Measurements from ENCODE around the gene NID1.
"Not testable (repeated sequence)": the region's sequence is repeated elsewhere in the genome, so short reads cannot be mapped to it uniquely, and the experiment has no call there.

The NID1 gene

DNA sequence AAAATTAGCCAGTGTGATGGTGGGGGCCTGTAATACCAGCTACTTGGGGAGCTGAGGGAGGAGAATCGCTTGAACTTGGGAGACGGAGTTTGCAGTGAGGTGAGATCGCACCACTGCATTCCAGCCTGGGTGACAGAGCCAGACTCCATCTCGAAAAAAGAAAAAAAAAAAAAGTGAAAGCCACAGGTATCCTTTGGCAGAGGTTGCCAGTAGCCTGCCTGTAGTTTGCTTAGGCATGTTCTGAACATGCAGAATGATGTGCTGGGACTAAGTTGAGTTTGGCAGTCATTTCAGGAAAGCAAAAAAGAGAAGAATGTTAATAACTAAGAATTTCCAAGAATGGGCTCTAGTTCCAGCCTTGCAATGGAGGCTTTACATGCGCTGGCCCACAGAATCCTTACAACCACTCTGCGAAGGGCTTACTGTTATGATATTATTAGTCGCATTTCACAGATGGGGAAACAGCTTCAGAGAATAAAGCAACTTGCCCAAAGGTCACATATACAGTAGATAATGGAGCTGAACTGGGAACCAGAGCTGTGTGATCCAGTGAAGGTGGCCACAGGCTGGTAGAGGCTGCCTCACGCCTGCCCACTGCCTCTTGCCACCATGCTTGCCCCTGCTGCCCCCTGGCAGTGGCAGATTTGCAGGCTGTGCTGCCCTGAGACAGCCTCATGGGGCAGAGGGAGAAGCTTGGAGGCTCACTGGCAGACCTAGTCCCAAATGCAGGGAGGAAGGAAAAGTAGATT, 131.7 kb downstream of the NID1 start:
- H3K27ac ChIP-seq: no peak overlapping the region
- no peak for TF ChIP-seq ZFX (IDR thresholded peaks at IDR 0.05)
- TF ChIP-seq, protein P1, sequence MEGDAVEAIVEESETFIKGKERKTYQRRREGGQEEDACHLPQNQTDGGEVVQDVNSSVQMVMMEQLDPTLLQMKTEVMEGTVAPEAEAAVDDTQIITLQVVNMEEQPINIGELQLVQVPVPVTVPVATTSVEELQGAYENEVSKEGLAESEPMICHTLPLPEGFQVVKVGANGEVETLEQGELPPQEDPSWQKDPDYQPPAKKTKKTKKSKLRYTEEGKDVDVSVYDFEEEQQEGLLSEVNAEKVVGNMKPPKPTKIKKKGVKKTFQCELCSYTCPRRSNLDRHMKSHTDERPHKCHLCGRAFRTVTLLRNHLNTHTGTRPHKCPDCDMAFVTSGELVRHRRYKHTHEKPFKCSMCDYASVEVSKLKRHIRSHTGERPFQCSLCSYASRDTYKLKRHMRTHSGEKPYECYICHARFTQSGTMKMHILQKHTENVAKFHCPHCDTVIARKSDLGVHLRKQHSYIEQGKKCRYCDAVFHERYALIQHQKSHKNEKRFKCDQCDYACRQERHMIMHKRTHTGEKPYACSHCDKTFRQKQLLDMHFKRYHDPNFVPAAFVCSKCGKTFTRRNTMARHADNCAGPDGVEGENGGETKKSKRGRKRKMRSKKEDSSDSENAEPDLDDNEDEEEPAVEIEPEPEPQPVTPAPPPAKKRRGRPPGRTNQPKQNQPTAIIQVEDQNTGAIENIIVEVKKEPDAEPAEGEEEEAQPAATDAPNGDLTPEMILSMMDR (conservative IDR thresholded peaks at IDR 0.05): no peak

DNA sequence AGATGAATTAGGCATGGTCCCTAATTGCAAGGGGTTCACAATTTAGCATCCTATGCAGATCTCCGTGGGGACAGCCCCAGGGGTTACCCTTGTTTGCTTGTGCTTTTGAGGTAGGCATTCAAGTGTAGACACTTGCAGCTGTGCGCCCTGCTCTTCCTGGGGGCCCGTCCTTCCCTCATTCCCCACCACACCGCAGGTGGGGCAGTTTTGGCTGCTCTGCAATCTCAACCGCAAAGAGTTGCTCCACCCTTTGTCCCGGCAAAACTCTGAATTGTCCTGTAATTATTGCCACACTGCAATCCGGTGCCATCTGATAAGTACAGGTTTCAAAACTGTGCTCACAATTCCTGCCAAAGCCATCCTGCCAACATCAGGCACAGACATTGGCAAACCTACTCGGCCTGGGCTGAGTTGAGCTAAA, 132.8 kb downstream of the NID1 start:
- no peak overlapping the region for H3K27ac ChIP-seq
- TF ChIP-seq ZFX (IDR thresholded peaks at IDR 0.05): no peak
- TF ChIP-seq, protein P1 (conservative IDR thresholded peaks at IDR 0.05): no peak

DNA sequence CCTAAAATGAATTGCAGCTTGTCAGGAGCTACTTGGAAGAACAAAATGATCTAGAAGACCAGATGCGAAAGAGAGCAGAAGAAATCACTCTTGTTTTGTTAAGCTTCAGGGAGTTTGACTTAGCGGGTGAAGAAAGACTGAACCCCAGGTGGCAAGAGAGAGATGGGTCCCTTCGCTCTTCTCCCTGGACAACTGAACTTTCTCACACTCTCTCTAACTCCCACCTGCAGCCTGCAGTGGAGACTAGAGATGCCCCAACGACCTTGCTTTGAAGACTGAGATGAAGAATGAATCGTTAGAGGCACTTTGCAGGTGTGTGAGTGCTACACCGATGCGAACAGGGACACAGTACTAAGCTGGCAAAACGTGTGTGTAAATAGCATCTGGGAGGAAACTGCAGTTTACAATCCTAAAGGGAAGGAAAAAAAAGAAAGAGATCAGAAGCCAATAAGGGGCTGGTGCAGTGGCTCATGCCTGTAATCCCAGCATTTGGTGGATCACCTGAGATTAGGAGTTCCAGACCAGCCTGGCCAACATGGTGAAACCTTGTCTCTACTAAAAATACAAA, 133.6 kb downstream of the NID1 start:
- TF ChIP-seq, protein P1 (conservative IDR thresholded peaks at IDR 0.05): no peak
- no peak for TF ChIP-seq ZFX (IDR thresholded peaks at IDR 0.05)
- H3K27ac ChIP-seq: no peak overlapping the region

DNA sequence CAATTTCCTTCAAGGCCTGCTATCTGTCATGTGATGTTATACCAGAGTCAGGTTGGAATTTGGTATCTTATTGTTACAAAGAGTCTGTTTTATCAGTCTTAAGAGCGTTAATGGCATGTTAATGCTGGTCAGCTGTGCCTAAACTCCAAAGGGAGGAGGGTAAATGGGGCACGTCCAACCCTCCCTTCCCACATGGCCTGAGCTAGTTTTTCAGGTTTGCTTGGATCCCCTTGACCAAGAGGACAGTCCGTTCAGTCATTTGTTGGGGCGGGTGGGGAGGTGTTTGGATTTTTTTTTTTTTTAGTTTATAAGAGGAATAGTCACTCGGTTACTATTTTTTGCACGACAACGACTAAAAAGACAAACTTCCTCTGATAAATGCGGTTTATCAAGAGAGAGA, 134.3 kb downstream of the NID1 start:
- TF ChIP-seq, protein P1 (conservative IDR thresholded peaks at IDR 0.05): no peak
- TF ChIP-seq ZFX (IDR thresholded peaks at IDR 0.05): no peak
- H3K27ac ChIP-seq: no peak overlapping the region

DNA sequence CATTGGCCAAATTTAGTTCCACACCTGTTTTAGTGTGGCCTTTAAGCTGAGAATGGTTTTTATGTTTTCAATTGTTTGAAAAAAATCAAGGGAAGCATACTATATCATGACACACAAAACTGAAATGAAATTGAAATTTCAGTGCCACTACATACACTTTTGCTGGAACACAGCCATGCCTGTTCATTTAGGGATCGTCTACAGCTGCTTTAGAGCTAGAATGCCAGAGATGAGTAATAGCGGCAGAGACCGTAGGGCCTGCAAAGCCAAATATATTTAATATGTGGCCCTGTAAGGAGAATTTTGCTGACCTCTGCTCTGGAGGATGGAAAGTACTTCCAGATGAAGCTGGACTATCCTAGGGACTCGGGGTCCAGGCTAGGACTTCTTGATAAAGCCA, 135.7 kb downstream of the NID1 start:
- TF ChIP-seq, protein P1 (conservative IDR thresholded peaks at IDR 0.05): no peak
- TF ChIP-seq ZFX (IDR thresholded peaks at IDR 0.05): no peak
- no peak overlapping the region for H3K27ac ChIP-seq

DNA sequence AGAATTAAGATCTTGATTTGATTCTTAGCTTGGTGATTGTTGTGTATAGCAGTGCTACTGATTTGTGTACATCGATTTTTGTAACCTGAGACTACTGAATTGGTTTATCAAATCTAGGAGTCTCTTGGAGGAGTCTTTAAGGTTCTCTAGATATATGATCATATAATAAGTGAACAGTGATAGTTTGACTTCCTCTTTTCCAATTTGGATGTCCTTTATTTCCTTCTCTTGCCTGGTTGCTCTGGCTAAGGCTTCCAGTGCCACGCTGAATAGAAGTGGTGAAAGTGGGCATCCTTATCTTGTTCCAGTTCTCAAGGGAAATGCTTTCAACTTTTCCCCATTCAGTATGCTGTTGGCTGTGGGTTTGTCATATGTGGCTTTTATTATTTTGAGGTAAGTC, 136.7 kb downstream of the NID1 start:
- no peak overlapping the region for H3K27ac ChIP-seq
- TF ChIP-seq ZFX (IDR thresholded peaks at IDR 0.05): no peak
- TF ChIP-seq, protein P1 (conservative IDR thresholded peaks at IDR 0.05): no peak

DNA sequence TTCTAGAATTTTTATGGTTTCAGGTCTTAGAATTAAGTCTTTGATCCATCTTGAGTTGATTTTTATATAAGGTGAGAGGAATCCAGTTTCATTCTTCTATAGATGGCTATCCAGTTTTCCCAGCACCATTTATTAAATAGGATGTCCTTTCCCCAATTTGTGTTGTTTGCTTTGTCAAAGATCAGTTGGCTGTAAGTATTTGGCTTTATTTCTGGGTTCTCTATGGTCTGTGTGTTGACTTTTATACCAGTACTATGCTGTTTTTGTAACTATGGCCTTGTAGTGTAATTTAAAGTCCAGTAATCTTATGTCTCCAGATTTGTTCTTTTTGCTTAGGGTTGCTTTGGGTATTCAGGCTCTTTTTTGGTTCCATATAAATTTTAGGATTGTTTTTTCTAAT, 137.3 kb downstream of the NID1 start:
- H3K27ac ChIP-seq: not testable (repeated sequence)

Data from C4-2B (cell line).